Gastrocnemius medialis (tissue), 4 donors: Measurements from ENCODE around the gene PLCE1.

Experiments
- CTCF ChIP-seq, 5 experiments: fragments of 450-650 bp in 3 of 5; fragments of 200-600 bp in 2 of 5; sonication (generic) in 2 of 5; IDR thresholded peaks in 4 of 5; conservative IDR thresholded peaks in 1 of 5; 1 replicate in 4 of 5; 2 replicates in 1 of 5; pipeline ENCODE4 v1.5.1; 2016 to 2019; ENCODE audit warnings: antibody characterized with exemption in 5 of 5, mild to moderate bottlenecking in 3 of 5, moderate library complexity in 3 of 5
- POLR2A ChIP-seq, 2 donors: fragments of 450-650 bp; IDR thresholded peaks; one replicate each; pipeline ENCODE4 v1.6.1; 2017; ENCODE audit warnings: antibody characterized with exemption in 2 of 2, mild to moderate bottlenecking in 2 of 2, moderate library complexity in 2 of 2

- TF ChIP-seq CTCF (IDR thresholded peaks at IDR 0.05 in 4 of 5, conservative IDR thresholded peaks at IDR 0.05 in 1 of 5), result no peak
- TF ChIP-seq POLR2A (IDR thresholded peaks at IDR 0.05), result no peak
These were observed 7.1 kb downstream of the PLCE1 start for GRCh38 chr10:94000638-94001415.
